Astrocyte (in vitro differentiated cells and primary cell): Measurements from ENCODE around the gene CREB5. TPM values are rescaled to one million over a fixed set of nuclear protein-coding genes. Genes with fewer than 3 reads are reported as not detected.

Experiments used
- DNase-seq: peaks from one replicate; pipeline ENCODE4 v3.0.0-alpha.2; 2010; ENCODE audit warnings: low read depth
- FAIRE-seq: peaks from 2 replicates; lab custom pipeline; 2011; peaks lifted over from hg19 to GRCh38; lab: Jason Lieb, UNC
- H2AFZ ChIP-seq: 2 replicates; pipeline ENCODE4 v1.6.0; 2012; ENCODE audit warnings: low read depth, low read length, inconsistent platforms
- H3K27ac ChIP-seq: 2 replicates; pipeline ENCODE4 v1.5.1; 2011; ENCODE audit warnings: low read depth, low read length, inconsistent platforms
- H3K27me3 ChIP-seq: 2 replicates; pipeline ENCODE4 v1.6.0; 2011; ENCODE audit warnings: low read length, inconsistent platforms; ENCODE audit not compliant: insufficient read depth
- H3K36me3 ChIP-seq: 2 replicates; pipeline ENCODE4 v1.5.1; 2011; ENCODE audit warnings: low read length, inconsistent platforms; ENCODE audit not compliant: insufficient read depth
- H3K4me1 ChIP-seq: 2 replicates; pipeline ENCODE4 v1.5.1; 2011; ENCODE audit warnings: low read length, inconsistent platforms; ENCODE audit not compliant: insufficient read depth
- H3K4me2 ChIP-seq: 2 replicates; pipeline ENCODE4 v1.6.0; 2012; ENCODE audit warnings: low read length, inconsistent platforms
- H3K4me3 ChIP-seq: 2 replicates; pipeline ENCODE4 v1.5.1; 2011; ENCODE audit warnings: low read depth, mild to moderate bottlenecking, low read length, inconsistent platforms; ENCODE audit not compliant: insufficient read depth
- H3K79me2 ChIP-seq: 2 replicates; pipeline ENCODE4 v1.6.0; 2012; ENCODE audit warnings: mild to moderate bottlenecking, low read length, inconsistent platforms; ENCODE audit not compliant: insufficient read depth
- H3K9ac ChIP-seq: 2 replicates; pipeline ENCODE4 v1.6.0; 2012; ENCODE audit warnings: mild to moderate bottlenecking, low read length, inconsistent platforms
- H3K9me3 ChIP-seq: 2 replicates; pipeline ENCODE4 v1.5.1; 2012; ENCODE audit warnings: low read depth, mild to moderate bottlenecking, low read length, inconsistent platforms; ENCODE audit not compliant: insufficient read depth
- H4K20me1 ChIP-seq: 2 replicates; pipeline ENCODE4 v1.6.0; 2012; ENCODE audit warnings: low read length, inconsistent platforms; ENCODE audit not compliant: insufficient read depth
- H3K27ac Mint-ChIP-seq: one replicate; pipeline ENCODE4 v1.8.0; 2021; ENCODE audit warnings: mild to moderate bottlenecking, mixed read lengths; ENCODE audit not compliant: unreplicated experiment
- H3K27me3 Mint-ChIP-seq: one replicate; pipeline ENCODE4 v1.8.0; 2021; ENCODE audit warnings: low read depth, mixed read lengths; ENCODE audit not compliant: unreplicated experiment
- H3K36me3 Mint-ChIP-seq: one replicate; pipeline ENCODE4 v1.8.0; 2021; ENCODE audit warnings: low read depth, mixed read lengths; ENCODE audit not compliant: unreplicated experiment
- H3K4me1 Mint-ChIP-seq: one replicate; pipeline ENCODE4 v1.8.0; 2021; ENCODE audit warnings: low read depth, mixed read lengths; ENCODE audit not compliant: unreplicated experiment
- H3K4me3 Mint-ChIP-seq: one replicate; pipeline ENCODE4 v1.8.0; 2021; ENCODE audit warnings: mild to moderate bottlenecking, moderate library complexity, mixed read lengths; ENCODE audit not compliant: unreplicated experiment
- H3K9me3 Mint-ChIP-seq: one replicate; pipeline ENCODE4 v1.8.0; 2021; ENCODE audit warnings: mild to moderate bottlenecking, mixed read lengths; ENCODE audit not compliant: unreplicated experiment
- EZH2 ChIP-seq: IDR thresholded peaks from 2 replicates; pipeline ENCODE4 v1.6.1; 2012; ENCODE audit warnings: mild to moderate bottlenecking, low read length, inconsistent platforms; ENCODE audit not compliant: insufficient read depth
- total RNA-seq: library from RNA; stranded (reverse); gene quantifications from 2 replicates; pipeline ENCODE4 v1.2.1, GENCODE V29; 2021
- TF ChIP-seq, protein P1 (sequence below): IDR thresholded peaks from 2 replicates; pipeline ENCODE4 v1.5.1; 2011; ENCODE audit warnings: low read depth, mild to moderate bottlenecking, inconsistent platforms, low read length, moderate library complexity; ENCODE audit not compliant: insufficient read depth

Gene CREB5
- total RNA-seq, 1 donor from 2014 or later, result 25.4 TPM

DNA sequence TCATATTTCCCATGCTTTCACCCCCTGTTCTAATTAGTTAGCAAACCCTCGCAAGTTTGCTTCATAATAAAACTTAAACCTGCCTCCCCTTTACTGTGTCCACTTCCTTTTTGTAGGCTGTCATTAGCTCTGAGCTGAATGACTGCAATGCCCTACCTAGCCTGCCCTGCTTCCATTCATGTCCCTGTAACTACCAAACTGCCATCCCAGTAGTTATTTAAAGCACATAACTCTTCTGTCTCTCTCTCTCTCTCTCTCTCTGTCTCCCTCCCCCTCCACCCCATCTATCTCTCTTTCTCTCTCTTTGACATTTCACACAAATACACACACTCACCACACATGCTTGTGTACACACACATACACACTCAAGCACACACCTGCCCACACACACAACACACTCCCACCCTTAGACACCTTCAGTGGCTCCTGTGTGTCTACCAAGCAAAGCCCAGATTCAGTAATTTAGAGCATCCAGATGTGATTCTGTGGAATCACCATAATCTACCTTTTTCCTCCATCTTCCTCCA lies 430.5 kb downstream of the CREB5 start:
- Histone ChIP-seq H3K4me1 (no peaks in the 10 kb centered on the region), H3K9ac (no peak overlapping the region), H3K4me2 (no peak overlapping the region), H3K27ac (no peak overlapping the region), H3K79me2 (no peaks in the 10 kb centered on the region), H2AFZ (no peak overlapping the region), H4K20me1 (no peaks in the 10 kb centered on the region), H3K4me3 (no peak overlapping the region), H3K36me3 (no peaks in the 10 kb centered on the region), H3K27me3 (peaks cover 7% of the 10 kb centered on the region), H3K9me3 (no peaks in the 10 kb centered on the region)
- Mint-ChIP-seq H3K27ac (no peak overlapping the region), H3K36me3 (no peaks in the 10 kb centered on the region), H3K9me3 (peaks cover 2% of the 10 kb centered on the region), H3K4me3 (no peak overlapping the region), H3K27me3 (peaks cover 14% of the 10 kb centered on the region), H3K4me1 (peaks cover 1% of the 10 kb centered on the region)
- DNase-seq, result no peak
- FAIRE-seq, result no peak
- TF ChIP-seq EZH2, result no peak
- TF ChIP-seq, protein P1, sequence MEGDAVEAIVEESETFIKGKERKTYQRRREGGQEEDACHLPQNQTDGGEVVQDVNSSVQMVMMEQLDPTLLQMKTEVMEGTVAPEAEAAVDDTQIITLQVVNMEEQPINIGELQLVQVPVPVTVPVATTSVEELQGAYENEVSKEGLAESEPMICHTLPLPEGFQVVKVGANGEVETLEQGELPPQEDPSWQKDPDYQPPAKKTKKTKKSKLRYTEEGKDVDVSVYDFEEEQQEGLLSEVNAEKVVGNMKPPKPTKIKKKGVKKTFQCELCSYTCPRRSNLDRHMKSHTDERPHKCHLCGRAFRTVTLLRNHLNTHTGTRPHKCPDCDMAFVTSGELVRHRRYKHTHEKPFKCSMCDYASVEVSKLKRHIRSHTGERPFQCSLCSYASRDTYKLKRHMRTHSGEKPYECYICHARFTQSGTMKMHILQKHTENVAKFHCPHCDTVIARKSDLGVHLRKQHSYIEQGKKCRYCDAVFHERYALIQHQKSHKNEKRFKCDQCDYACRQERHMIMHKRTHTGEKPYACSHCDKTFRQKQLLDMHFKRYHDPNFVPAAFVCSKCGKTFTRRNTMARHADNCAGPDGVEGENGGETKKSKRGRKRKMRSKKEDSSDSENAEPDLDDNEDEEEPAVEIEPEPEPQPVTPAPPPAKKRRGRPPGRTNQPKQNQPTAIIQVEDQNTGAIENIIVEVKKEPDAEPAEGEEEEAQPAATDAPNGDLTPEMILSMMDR, result no peak

DNA sequence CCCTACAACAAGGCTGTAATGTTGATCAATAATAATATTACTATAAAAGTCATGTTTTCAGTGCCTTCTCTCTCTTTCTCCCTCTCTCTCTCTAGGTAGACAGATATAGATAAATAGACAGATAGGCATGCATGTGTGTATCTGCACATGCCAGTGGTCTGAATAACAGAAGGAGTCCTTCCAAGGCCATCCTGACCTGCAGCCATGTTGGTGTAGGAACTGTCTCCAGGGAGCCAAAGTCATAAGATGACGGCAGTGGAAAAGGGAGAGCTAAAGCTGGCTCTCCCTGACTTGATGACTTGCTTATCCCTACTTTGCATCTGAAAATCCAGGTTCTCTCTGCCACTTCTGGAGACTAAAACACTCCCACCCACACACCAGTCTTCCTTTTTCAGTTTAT lies 432.8 kb downstream of the CREB5 start:
- no peak overlapping the region for H3K4me3 Mint-ChIP-seq
- TF ChIP-seq, protein P1, result no peak
- no peak for TF ChIP-seq EZH2
- H3K4me2 ChIP-seq, result no peak overlapping the region
- no peaks in the 10 kb centered on the region for H3K9me3 ChIP-seq
- peaks cover 1% of the 10 kb centered on the region for H3K4me1 Mint-ChIP-seq
- H3K9me3 Mint-ChIP-seq, result no peaks in the 10 kb centered on the region
- H2AFZ ChIP-seq, result no peak overlapping the region
- no peak overlapping the region for H3K4me3 ChIP-seq
- peaks cover 14% of the 10 kb centered on the region for H3K27me3 Mint-ChIP-seq
- H3K36me3 Mint-ChIP-seq, result no peaks in the 10 kb centered on the region
- no peak for DNase-seq
- H3K79me2 ChIP-seq, result no peaks in the 10 kb centered on the region
- H3K9ac ChIP-seq, result no peak overlapping the region
- no peaks in the 10 kb centered on the region for H4K20me1 ChIP-seq
- peaks cover 7% of the 10 kb centered on the region for H3K27me3 ChIP-seq
- no peaks in the 10 kb centered on the region for H3K36me3 ChIP-seq
- no peak overlapping the region for H3K27ac ChIP-seq
- no peak for FAIRE-seq
- no peaks in the 10 kb centered on the region for H3K4me1 ChIP-seq
- H3K27ac Mint-ChIP-seq, result no peak overlapping the region

DNA sequence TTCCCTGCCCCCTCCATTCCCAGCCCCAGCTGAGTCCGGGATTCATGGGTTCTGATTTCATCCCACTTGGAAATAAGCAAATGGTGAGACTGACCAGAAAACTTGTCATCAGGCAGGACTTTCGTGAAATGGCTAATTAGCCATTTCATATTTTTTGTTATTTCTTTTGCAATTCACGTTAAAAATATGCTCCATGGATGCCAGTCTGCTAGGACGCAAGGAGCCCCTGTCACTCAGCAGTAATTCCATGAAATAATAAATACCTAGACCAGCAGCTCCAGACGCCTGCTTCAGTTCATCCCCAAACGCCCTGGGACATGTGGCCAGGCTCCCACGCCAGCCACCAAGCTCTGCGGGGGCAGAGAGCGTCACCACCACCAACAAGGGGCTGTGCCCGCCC lies 434.9 kb downstream of the CREB5 start:
- no peak for TF ChIP-seq EZH2
- TF ChIP-seq, protein P1, result no peak
- Histone ChIP-seq H3K79me2 (no peaks in the 10 kb centered on the region), H3K36me3 (no peaks in the 10 kb centered on the region), H3K27ac (no peak overlapping the region), H3K4me1 (no peaks in the 10 kb centered on the region), H3K27me3 (peaks cover 14% of the 10 kb centered on the region), H3K4me3 (no peak overlapping the region), H3K9ac (no peak overlapping the region), H4K20me1 (no peaks in the 10 kb centered on the region), H3K9me3 (no peaks in the 10 kb centered on the region), H2AFZ (no peak overlapping the region), H3K4me2 (no peak overlapping the region)
- no peak overlapping the region for H3K27ac Mint-ChIP-seq
- H3K4me1 Mint-ChIP-seq, result peaks cover 1% of the 10 kb centered on the region
- no peaks in the 10 kb centered on the region for H3K36me3 Mint-ChIP-seq
- no peak overlapping the region for H3K4me3 Mint-ChIP-seq
- H3K27me3 Mint-ChIP-seq, result peaks cover 13% of the 10 kb centered on the region
- DNase-seq, result no peak
- no peaks in the 10 kb centered on the region for H3K9me3 Mint-ChIP-seq
- no peak for FAIRE-seq
